GM23338 (cell line): ENCODE measurements around the gene CFAP299. TPM values are rescaled to one million over a fixed set of nuclear protein-coding genes. Genes with fewer than 3 reads are reported as not detected.

Source experiments
- ATAC-seq: fragments of 200-7000 bp; cut with Tn5 transposase; 3 replicates; pipeline ENCODE4 v1.9.1; 2020
- DNase-seq: peaks from one replicate; pipeline ENCODE4 v3.0.0-alpha.2; 2015; ENCODE audit warnings: low spot score
- H2AFZ ChIP-seq: fragments of 200-600 bp; sonication (generic); 2 replicates; pipeline ENCODE4 v1.8.0; 2016; ENCODE audit warnings: antibody characterized with exemption, mild to moderate bottlenecking, moderate library complexity
- H3F3A ChIP-seq: fragments of 200-600 bp; sonication (generic); replicated peaks from 2 replicates; pipeline ENCODE4 v1.8.0; 2017; ENCODE audit warnings: antibody characterized with exemption, mixed run types, low read depth
- H3K27ac ChIP-seq: fragments of 200-600 bp; sonication (generic); 2 replicates; pipeline ENCODE4 v1.6.1; 2016; ENCODE audit warnings: low read depth
- H3K27me3 ChIP-seq: fragments of 200-600 bp; sonication (generic); 2 replicates; pipeline ENCODE4 v1.8.0; 2016; ENCODE audit warnings: mild to moderate bottlenecking, mixed run types, moderate library complexity; ENCODE audit not compliant: insufficient read depth
- H3K36me3 ChIP-seq: fragments of 200-600 bp; sonication (generic); 2 replicates; pipeline ENCODE4 v1.8.0; 2016; ENCODE audit warnings: mild to moderate bottlenecking; ENCODE audit not compliant: insufficient read depth
- H3K4me1 ChIP-seq: fragments of 200-600 bp; sonication (generic); 2 replicates; pipeline ENCODE4 v1.8.0; 2016; ENCODE audit warnings: mild to moderate bottlenecking, moderate library complexity; ENCODE audit not compliant: insufficient read depth
- H3K4me2 ChIP-seq: fragments of 200-600 bp; sonication (generic); 2 replicates; pipeline ENCODE4 v1.7.1; 2017; ENCODE audit warnings: mixed run types
- H3K4me3 ChIP-seq: fragments of 200-600 bp; sonication (generic); 2 replicates; pipeline ENCODE4 v1.6.1; 2016; ENCODE audit warnings: mixed run types
- H3K79me2 ChIP-seq: fragments of 200-600 bp; sonication (generic); replicated peaks from 2 replicates; pipeline ENCODE4 v1.8.0; 2017; ENCODE audit warnings: mild to moderate bottlenecking; ENCODE audit not compliant: insufficient read depth
- H3K9me2 ChIP-seq: fragments of 200-600 bp; sonication (generic); 2 replicates; pipeline ENCODE4 v1.8.0; 2017; ENCODE audit not compliant: insufficient read depth
- H4K20me1 ChIP-seq: fragments of 200-600 bp; sonication (generic); replicated peaks from 2 replicates; pipeline ENCODE4 v1.8.0; 2017; ENCODE audit warnings: mild to moderate bottlenecking; ENCODE audit not compliant: insufficient read depth
- H3K27ac Mint-ChIP-seq: 2 replicates; pipeline ENCODE4 v1.8.0; 2020; ENCODE audit warnings: inconsistent platforms, mild to moderate bottlenecking, moderate library complexity, mixed read lengths
- H3K27me3 Mint-ChIP-seq: 3 replicates; pipeline ENCODE4 v1.8.0; 2022; ENCODE audit warnings: low read depth, mild to moderate bottlenecking, moderate library complexity, mixed read lengths, inconsistent platforms; ENCODE audit not compliant: insufficient read depth, poor library complexity
- H3K36me3 Mint-ChIP-seq: 3 replicates; pipeline ENCODE4 v1.8.0; 2021; ENCODE audit warnings: low read depth, mild to moderate bottlenecking, inconsistent platforms, moderate library complexity, mixed read lengths
- H3K4me1 Mint-ChIP-seq: 3 replicates; pipeline ENCODE4 v1.8.0; 2020; ENCODE audit warnings: mild to moderate bottlenecking, inconsistent platforms, mixed read lengths
- H3K4me3 Mint-ChIP-seq: 3 replicates; pipeline ENCODE4 v1.8.0; 2021; ENCODE audit warnings: moderate library complexity, mild to moderate bottlenecking, inconsistent platforms, mixed read lengths
- H3K9me3 Mint-ChIP-seq: 3 replicates; pipeline ENCODE4 v1.8.0; 2020; ENCODE audit warnings: moderate library complexity, mild to moderate bottlenecking, inconsistent platforms, mixed read lengths
- CREB1 ChIP-seq: fragments of 250-450 bp; sonication (Bioruptor Pico); IDR thresholded peaks from 2 replicates; pipeline ENCODE4 v1.5.0; 2020; ENCODE audit warnings: low read depth, mild to moderate bottlenecking, moderate library complexity
- CTCF ChIP-seq, 2 experiments: fragments of 200-600 bp in 1 of 2; sonication (generic) in 1 of 2; conservative IDR thresholded peaks; 2 replicates each; pipeline versions ENCODE4 v1.5.1 to v1.6.1; 2016 to 2017; ENCODE audit warnings: antibody characterized with exemption in 2 of 2, low read depth in 2 of 2, mild to moderate bottlenecking in 2 of 2, moderate library complexity in 1 of 2
- EZH2 ChIP-seq: fragments of 200-600 bp; sonication (generic); IDR thresholded peaks from one replicate; pipeline ENCODE4 v1.8.0; 2017; ENCODE audit warnings: antibody characterized with exemption, mild to moderate bottlenecking, low read depth; ENCODE audit not compliant: unreplicated experiment
- EZH2phosphoT487 ChIP-seq: fragments of 200-600 bp; sonication (generic); IDR thresholded peaks from one replicate; pipeline ENCODE4 v1.8.1; 2018; ENCODE audit warnings: antibody characterized with exemption; ENCODE audit not compliant: unreplicated experiment
- JUNB ChIP-seq: IDR thresholded peaks from one replicate; pipeline ENCODE4 v1.6.1; 2016; ENCODE audit warnings: antibody characterized with exemption; ENCODE audit not compliant: unreplicated experiment
- NANOG ChIP-seq: IDR thresholded peaks from 2 replicates; pipeline ENCODE4 v1.6.1; 2016; ENCODE audit warnings: antibody characterized with exemption, borderline replicate concordance
- STAT1 ChIP-seq: IDR thresholded peaks from one replicate; pipeline ENCODE4 v1.6.1; 2016; ENCODE audit warnings: antibody characterized with exemption; ENCODE audit not compliant: unreplicated experiment
- ZNF114 ChIP-seq: fragments of 250-450 bp; sonication (Bioruptor Pico); IDR thresholded peaks from 2 replicates; pipeline ENCODE4 v1.5.0; 2020; ENCODE audit warnings: mild to moderate bottlenecking, moderate library complexity
- ZNF331 ChIP-seq: fragments of 250-450 bp; sonication (Bioruptor Pico); IDR thresholded peaks from 2 replicates; pipeline ENCODE4 v1.5.0; 2020; ENCODE audit warnings: low read depth, mild to moderate bottlenecking, moderate library complexity
- polyA plus RNA-seq: library from polyadenylated mRNA; unstranded; fragments of >200 nt; fragmentation: Nextera tagmentation; extraction: Ambion mirVana; gene quantifications from 2 replicates; pipeline ENCODE4 v1.2.1, GENCODE V29; 2016
- total RNA-seq: library from RNA; depleted of rRNA; stranded (reverse); fragments of >200 nt; shearing (Covaris generic); gene quantifications from 2 replicates; pipeline ENCODE4 v1.2.3, GENCODE V29; 2014
- TF ChIP-seq, protein P1 (sequence below): fragments of 250-450 bp; sonication (Bioruptor Pico); IDR thresholded peaks from 2 replicates; pipeline ENCODE4 v1.5.0; 2020; ENCODE audit warnings: mild to moderate bottlenecking, moderate library complexity

The CFAP299 gene
- total and polyA plus RNA-seq, 2 experiments from 2014 or later: not detected

DNA sequence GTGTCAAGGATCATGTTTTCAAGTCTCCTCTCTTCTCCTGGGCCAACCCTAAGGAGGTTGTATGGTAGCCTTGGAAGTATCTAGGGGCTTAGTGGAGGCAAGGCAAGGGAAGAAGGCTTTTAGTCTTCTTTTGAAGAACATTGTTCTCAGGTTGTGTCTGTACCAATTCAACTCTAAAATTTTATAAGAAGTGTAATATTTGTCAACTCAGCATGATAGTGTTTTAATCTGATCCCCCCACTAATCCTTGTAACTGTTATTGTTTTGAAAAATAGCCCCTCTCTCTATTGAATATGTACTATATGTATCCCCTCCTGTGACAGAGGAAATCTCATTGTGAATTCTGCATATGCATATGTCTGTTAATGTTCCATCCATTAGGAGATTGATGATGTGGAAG is 345.4 kb downstream of the CFAP299 start:
- H3K4me1 Mint-ChIP-seq: peaks cover 5% of the 10 kb centered on the region
- no peaks in the 10 kb centered on the region for H3K36me3 ChIP-seq
- no peaks in the 10 kb centered on the region for H4K20me1 ChIP-seq
- no peak overlapping the region for H3K4me3 Mint-ChIP-seq
- no peak for DNase-seq
- H3K4me3 ChIP-seq: no peak overlapping the region
- H3K27ac ChIP-seq: no peak overlapping the region
- H3K9me3 Mint-ChIP-seq: peaks cover 3% of the 10 kb centered on the region; the same call in 1 of the 3 replicates
- H3K27ac Mint-ChIP-seq: no peak overlapping the region
- H3K9me2 ChIP-seq: no peaks in the 10 kb centered on the region
- no peaks in the 10 kb centered on the region for H3K79me2 ChIP-seq
- H3K27me3 Mint-ChIP-seq: peaks cover 2% of the 10 kb centered on the region
- H3K27me3 ChIP-seq: no peaks in the 10 kb centered on the region
- H3F3A ChIP-seq: no peaks in the 10 kb centered on the region
- ATAC-seq: no peak
- no peak overlapping the region for H2AFZ ChIP-seq
- no peak for TF ChIP-seq CTCF (conservative IDR thresholded peaks at IDR 0.05; ENCODE audit: low read depth in 2 of 2)
- no peak for TF ChIP-seq CREB1
- TF ChIP-seq, protein P1, sequence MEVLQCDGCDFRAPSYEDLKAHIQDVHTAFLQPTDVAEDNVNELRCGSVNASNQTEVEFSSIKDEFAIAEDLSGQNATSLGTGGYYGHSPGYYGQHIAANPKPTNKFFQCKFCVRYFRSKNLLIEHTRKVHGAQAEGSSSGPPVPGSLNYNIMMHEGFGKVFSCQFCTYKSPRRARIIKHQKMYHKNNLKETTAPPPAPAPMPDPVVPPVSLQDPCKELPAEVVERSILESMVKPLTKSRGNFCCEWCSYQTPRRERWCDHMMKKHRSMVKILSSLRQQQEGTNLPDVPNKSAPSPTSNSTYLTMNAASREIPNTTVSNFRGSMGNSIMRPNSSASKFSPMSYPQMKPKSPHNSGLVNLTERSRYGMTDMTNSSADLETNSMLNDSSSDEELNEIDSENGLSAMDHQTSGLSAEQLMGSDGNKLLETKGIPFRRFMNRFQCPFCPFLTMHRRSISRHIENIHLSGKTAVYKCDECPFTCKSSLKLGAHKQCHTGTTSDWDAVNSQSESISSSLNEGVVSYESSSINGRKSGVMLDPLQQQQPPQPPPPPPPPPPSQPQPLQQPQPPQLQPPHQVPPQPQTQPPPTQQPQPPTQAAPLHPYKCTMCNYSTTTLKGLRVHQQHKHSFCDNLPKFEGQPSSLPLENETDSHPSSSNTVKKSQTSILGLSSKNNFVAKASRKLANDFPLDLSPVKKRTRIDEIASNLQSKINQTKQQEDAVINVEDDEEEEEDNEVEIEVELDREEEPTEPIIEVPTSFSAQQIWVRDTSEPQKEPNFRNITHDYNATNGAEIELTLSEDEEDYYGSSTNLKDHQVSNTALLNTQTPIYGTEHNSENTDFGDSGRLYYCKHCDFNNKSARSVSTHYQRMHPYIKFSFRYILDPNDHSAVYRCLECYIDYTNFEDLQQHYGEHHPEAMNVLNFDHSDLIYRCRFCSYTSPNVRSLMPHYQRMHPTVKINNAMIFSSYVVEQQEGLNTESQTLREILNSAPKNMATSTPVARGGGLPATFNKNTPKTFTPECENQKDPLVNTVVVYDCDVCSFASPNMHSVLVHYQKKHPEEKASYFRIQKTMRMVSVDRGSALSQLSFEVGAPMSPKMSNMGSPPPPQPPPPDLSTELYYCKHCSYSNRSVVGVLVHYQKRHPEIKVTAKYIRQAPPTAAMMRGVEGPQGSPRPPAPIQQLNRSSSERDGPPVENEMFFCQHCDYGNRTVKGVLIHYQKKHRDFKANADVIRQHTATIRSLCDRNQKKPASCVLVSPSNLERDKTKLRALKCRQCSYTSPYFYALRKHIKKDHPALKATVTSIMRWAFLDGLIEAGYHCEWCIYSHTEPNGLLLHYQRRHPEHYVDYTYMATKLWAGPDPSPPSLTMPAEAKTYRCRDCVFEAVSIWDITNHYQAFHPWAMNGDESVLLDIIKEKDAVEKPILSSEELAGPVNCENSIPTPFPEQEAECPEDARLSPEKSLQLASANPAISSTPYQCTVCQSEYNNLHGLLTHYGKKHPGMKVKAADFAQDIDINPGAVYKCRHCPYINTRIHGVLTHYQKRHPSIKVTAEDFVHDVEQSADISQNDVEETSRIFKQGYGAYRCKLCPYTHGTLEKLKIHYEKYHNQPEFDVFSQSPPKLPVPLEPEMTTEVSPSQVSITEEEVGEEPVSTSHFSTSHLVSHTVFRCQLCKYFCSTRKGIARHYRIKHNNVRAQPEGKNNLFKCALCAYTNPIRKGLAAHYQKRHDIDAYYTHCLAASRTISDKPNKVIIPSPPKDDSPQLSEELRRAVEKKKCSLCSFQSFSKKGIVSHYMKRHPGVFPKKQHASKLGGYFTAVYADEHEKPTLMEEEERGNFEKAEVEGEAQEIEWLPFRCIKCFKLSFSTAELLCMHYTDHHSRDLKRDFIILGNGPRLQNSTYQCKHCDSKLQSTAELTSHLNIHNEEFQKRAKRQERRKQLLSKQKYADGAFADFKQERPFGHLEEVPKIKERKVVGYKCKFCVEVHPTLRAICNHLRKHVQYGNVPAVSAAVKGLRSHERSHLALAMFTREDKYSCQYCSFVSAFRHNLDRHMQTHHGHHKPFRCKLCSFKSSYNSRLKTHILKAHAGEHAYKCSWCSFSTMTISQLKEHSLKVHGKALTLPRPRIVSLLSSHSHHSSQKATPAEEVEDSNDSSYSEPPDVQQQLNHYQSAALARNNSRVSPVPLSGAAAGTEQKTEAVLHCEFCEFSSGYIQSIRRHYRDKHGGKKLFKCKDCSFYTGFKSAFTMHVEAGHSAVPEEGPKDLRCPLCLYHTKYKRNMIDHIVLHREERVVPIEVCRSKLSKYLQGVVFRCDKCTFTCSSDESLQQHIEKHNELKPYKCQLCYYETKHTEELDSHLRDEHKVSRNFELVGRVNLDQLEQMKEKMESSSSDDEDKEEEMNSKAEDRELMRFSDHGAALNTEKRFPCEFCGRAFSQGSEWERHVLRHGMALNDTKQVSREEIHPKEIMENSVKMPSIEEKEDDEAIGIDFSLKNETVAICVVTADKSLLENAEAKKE (CRISPR knock-in tag): no peak
- no peak for TF ChIP-seq STAT1
- TF ChIP-seq EZH2phosphoT487: no peak
- TF ChIP-seq ZNF114: no peak
- TF ChIP-seq ZNF331: no peak
- TF ChIP-seq JUNB: no peak
- TF ChIP-seq NANOG: no peak
- TF ChIP-seq EZH2: no peak
- H3K36me3 Mint-ChIP-seq: no peaks in the 10 kb centered on the region; the same call in 2 of the 3 replicates
- H3K4me2 ChIP-seq: no peak overlapping the region
- H3K4me1 ChIP-seq: no peaks in the 10 kb centered on the region
